Measurements from ENCODE around the gene CLSTN2.
"Not testable (repeated sequence)": the region's sequence is repeated elsewhere in the genome, so short reads cannot be mapped to it uniquely, and the experiment has no call there.

CLSTN2 gene

DNA sequence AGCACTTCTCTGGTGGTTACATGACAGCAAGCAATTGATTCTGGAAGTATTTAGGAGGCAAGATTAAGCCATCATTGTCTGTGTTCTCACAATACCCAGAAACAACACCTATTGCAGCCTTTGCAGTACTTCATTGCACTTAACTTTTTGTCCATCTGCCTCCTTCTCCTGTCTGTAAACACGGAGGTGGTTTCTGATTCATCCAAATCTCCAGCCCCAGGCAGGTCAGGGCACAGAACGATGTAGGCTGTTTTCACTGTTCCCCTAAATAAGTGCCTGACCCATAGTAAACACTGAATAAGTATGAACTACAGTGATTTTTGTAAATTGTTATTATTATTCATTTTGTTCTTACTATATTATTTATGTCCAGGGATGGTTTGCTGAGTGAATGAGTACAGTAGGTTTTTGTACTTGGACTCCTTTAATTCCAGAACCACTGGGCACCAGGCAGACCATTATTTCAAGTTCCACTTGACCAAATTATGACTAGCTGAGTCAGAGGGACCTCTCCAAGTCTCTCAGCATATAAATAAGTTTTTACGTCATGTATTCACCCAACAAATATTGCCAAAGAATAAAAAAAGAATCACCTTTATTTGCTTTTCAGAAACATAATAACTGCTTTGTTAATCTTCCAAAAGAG lies 459.6 kb downstream of the CLSTN2 start:
- no peak for DNase-seq

DNA sequence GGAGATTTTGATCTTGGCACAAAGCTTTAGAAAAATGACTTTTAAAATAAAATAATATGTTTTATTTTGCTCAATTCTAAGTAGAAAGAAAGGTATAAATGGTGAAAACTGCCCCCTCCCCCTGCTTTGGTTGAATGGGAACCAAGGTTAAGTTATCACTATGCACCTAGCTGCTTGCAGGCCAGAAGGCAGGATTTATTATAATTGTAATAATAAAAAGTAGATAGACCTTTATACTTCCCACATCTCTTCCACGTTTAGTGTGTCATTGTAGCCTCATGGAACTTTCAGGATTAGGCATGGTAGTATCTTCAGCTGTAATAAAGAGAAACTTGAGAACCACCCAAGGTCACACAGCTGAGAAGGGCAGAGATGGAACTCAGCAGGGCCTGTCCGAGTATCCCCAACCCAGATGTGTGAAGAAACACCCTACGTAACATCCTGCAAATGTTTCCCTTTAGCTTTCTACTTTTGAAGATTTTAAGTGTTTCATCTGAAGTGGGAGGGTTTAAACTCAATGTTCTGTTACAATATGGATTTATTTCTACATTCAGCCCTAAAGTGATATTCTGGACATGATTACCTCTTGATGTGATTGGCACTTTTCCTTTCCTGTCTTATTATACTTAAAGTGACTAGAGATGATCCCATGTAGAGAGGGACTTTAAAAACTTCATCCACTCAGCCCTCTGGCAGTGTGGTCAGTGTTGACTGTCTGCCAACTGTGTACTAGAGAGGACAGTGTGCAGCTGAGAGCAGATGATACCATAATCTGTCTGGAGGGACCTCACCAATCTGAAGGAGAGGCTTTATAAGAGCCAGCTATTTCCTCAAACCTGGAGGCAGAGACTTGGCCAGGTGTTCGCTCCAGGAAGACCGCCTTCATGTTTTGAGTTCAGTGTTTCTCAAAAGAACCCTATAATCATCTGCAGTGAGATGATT lies 460.4 kb downstream of the CLSTN2 start:
- no peak for DNase-seq

DNA sequence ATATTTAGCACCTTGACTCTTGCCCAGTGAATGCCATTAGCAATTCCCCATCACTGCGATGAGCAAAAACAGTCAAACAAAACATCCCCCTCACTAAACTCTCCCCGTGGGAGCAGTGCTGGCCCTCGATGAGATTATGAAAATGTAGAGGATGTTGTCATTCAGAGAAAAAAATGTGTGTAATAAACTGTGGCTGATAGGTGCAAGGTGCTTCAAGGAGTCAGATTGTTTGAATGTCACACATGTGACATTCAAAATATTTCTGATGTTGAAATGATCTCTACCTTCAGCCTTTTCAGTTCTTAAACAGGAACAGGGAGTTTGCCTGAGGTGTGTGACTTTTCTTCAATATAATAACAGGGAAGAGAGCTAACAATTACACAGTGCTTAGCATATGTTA lies 461.1 kb downstream of the CLSTN2 start:
- no peak for DNase-seq

DNA sequence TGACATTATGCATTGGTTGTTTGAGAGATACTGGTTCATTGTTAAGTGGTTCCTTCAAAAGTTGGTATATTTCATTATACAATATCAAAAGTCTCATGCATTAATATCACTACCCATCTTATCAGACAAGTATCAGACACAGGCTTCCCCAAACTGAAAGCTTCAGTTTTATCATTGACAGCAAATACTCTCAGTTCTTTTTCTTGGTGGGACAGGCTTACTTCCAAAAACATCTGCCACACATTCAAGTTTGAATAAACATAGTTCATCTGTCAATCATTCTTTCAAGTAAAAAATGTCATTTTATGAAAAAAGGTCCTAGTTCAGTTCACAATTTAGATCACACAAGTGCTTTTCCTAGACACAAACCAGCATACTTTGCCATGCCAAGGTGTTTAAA lies 462.9 kb downstream of the CLSTN2 start:
- no peak for DNase-seq

DNA sequence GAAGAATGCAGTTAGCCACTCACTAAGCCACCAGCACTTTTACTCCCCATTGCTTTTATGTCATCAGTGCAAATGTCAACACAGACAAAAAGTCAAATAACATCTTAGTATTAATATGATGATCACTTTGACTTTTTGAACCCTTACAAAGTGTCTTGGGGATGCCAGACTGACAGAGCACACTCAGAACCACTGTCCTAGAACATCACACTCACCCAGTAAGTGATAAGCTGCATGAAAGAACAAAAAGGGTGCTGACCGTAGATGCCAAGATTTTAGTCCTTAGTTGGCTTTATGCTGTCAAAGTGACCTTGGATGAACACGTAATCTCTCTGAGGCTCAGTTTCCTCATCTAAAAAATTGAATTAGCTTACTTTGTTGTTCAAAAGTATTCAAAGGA lies 463.4 kb downstream of the CLSTN2 start:
- DNase-seq, result no peak

DNA sequence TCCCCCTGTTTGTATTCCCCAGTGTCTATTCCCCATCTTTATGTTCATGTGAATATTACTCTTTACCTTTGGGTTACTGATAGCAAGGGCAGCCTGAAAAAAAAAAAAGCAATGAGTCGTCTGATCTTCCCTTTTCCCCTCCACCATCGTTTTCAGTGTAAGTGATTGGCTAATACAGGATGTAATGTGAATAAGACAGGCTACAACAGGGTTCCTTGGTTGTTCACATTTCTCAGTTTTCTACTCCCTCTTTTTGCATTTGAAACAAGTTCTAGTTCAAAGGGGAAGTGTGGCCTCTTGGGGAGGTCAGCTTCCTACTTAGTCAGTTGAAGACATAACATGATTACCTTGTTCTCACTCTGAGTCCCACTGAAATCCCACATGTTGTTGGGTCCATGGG lies 464.9 kb downstream of the CLSTN2 start:
- DNase-seq, result no peak

DNA sequence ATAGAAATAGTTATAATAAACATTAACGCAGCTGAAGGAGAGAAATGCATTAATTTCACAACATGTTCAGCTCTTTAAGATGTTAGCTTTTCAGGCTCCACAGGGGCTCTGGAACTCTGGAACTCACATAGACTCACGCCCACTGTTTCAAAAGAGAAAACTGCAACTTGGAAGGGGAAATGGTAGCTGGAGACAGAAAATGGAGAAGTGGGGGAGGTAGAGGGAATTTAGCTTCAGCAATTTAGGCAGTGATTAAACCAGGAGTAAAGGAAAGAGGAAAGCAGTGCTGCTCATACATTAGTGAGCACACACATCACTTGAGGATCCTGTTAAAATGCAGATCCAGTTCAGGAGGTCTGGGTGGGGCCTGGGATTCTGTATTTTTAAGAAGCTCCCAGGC lies 468.1 kb downstream of the CLSTN2 start:
- no peak for DNase-seq

DNA sequence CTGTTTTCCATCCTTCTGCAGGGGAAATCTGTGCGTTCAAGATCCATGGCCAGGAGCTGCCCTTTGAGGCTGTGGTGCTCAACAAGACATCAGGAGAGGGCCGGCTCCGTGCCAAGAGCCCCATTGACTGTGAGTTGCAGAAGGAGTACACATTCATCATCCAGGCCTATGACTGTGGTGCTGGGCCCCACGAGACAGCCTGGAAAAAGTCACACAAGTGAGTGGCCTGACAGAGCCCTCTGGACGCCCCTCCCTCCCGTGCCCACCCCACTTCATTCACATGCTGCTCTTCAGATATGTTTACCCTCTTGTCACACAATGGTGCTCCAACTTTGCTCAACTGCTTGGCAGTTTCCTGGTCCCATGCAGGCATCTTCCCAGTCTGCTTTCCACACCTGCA lies 468.6 kb downstream of the CLSTN2 start:
- DNase-seq, result peak; percentile 71

DNA sequence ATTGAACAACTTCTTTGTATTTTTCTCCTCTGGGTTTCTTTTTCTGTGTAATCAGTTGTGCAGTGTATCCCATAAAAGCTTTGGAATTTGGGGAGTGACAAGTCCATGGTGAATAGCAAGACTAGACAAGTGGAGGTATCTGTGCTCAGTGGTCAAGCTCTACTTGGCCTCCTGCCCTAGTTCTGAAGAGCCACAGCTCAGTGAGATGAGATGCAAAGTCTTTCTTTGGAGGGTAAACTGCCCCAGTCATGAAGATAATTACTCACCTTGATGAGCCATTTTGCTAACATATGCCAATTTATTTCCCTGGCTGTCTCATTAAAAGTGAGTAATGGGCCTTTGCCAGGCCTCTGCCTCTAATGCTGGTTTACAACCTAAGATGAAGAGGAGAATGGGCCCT lies 471.7 kb downstream of the CLSTN2 start:
- no peak for DNase-seq

DNA sequence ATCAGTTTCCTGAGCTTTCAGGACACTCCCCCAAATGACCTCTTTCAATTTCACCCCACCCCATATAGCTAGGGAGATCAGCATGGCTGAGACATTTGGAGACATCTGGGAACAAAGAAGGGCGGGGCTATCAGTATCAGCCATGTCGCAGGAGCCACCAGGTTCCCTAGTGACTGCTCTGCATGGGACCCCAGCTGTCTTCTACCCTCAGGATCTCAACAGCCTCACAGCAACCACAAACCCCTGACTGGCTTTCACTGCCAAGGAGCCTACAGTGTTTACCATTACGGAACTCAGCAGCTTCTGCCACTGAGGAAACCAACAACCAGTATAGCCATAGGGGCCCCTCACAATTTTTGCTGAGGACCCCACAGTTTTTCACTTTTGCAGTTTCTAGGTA lies 473.3 kb downstream of the CLSTN2 start:
- DNase-seq, result no peak

DNA sequence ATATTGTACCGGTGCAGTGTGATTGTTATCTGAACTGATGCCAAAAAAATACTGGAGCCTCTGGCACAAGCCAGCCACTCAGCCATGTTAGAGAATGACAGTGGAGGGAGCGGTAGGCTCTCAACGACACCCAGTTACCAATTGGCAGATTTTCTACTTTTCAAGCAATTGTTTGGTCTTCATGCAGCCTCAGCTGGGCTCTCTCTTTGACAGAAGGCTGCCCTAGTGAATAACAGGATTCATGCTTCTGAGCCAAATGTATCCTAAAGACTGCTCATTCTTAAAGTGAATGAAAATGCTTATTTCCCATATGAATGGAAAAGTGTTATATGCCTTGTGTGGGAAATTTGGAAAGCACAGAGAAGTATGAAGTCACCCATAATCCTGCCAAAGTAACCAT lies 481.7 kb downstream of the CLSTN2 start:
- DNase-seq, result peak; percentile 12

DNA sequence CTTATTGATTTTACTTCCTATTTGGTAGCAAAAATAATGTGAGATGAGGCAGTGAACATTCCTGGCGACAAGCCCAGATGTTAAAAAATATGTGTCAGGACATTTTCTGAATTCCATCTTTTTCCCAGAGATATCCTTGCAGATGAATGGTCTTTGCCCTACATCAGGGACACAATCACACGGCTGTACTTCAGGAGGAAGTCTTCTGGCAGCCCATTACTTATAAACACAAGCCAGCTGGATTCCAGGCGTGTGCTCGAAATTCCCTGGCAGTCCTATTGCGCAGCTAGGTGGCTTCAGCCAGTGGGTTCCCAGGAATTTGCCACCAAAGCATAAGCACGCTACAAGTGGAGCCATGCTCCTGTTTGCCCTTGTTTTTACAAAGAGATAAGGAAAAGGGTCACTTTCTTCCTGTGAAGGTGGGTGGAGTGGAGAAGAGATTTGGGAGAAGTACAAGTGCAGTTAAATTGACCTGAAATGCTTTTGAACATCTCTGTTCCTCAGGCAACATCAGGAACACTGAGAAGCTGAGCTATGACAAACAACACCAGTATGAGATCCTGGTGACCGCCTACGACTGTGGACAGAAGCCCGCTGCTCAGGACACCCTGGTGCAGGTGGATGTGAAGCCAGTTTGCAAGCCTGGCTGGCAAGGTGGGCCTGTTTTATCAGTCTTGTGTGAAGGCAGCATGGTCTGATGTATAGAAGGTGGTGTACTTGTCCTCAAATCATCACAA lies 485.8 kb downstream of the CLSTN2 start:
- DNase-seq, result no peak

DNA sequence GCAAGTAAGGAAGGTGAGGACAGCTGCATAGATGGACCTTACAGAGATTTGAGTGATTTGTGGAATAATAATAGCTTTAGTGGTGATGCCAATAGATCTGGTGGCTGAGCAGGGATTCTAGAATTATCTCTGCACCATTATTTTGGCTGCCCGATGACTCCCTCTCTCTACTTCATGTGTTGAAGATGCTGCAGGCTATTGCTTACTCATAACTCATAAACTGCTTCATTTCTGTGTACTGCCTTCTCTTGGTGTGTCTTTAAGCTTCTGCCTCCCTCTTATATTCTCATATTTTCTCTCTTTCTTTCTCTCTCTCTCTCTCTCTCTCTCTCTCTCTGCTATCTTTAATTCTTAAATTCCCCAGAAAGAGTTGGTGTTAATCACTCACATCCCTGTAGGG lies 486.9 kb downstream of the CLSTN2 start:
- no peak for DNase-seq

DNA sequence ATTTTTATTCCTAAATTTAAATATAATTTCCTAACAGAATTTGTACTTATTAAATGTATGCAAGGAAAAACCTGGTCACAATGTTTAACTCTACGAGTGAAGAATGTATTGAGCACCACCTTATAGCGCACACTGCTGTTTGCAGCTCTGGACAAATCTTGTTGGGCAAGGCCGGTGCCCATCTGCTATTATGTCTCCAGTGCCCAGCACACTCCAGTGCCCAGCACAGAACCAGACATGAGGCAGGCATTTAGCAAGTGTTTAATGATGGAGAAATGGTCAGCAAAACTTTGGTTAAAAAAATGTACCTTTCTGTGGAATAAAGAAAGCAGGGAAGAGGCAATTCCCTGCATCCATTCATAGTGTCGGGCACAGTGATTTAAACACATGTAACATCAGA lies 488.2 kb downstream of the CLSTN2 start:
- DNase-seq, result no peak

DNA sequence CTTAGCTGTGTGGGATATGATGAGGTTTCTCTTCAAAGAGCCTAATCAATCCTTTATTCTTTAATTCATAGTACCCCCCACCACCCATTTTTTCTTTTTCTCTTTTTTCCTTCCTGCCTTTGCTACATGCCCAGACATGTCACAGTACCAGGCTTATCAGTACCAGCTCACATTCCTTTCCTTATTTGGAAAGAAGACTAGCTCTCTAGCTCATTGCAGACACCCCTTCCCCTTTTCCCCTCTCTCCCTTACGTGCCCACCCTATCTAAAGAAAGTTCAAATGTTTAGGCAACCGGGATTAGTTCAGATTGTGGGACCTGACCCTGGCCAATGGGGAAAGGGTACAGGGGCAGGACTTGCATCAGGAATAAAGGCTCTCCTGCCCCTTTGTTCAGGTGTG lies 488.6 kb downstream of the CLSTN2 start:
- DNase-seq, result not testable (repeated sequence)

DNA sequence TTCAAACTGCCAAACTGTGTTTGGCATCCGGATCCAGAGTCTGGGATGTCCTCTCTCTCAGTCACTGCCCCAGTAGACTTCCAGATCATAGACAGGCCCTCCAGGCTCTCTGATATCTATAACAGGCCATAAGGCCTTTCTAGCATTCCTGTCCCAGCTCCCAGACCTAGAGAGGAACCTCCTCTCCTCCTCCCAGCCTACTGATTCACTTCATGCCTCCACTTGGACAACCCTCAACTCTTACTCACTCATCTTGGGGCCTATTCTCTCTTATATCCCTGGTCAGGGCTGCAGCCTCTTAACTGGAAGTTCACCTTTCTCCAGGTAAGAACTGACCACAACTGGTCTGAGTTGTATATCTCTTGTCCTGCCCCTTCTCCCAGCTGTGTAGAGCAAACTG lies 489.2 kb downstream of the CLSTN2 start:
- DNase-seq, result no peak

DNA sequence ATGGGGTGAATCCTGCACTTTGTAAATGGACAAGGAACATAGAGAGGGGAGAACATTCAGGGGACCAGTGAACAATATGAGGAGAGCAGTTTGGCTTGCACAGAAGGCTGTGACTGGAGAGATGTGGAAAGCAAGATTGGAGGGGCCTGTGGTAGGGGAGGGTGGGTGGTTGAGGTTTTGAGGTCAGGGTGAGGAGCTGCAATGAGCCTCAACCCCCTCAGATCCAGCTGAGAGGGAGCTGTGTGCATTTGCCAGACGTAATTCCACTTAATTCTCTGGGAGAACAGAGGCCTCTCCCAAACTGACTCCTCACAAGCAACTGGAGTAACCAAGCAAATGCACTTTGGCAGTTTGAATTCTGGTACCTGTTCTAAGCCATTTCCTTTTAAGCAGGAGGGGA lies 489.7 kb downstream of the CLSTN2 start:
- DNase-seq, result no peak

DNA sequence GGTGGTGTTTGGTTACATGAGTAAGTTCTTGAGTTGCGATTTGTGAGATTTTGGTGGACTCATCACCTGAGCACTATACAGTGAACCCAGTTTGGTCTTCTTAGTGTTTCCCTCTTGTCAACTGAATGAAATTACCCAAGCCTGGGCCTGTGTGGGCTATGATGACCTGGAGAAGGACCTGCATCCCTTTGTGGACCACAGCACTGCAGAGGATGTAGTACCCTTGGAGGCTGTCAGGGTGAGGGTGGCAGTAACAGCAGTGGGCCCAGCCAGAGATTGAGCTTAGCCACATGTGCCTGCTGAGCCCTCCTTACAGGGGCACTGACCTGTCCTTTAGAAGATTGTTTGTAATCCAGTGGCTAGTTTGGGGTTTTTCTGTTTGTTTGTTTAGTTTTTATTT lies 492.8 kb downstream of the CLSTN2 start:
- no peak for DNase-seq

DNA sequence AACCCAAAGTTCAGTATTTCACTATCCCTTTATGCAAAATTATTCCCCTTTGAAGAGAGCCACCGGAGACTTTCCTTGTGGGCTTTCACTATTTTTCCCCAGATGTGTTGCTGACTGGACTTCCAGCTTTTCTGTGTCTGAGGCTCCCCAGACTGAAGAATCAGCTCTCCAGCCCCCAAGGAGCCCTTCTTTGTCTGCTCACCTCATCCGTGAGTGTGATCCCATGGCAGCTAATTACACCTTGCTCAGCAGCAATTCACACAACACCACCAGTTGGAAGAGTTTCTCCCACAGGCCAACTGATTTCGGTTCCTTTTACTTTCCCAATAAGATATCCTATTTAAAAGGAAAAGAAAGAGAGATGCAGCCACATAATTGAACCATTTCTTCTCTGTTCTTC lies 493.4 kb downstream of the CLSTN2 start:
- no peak for DNase-seq

DNA sequence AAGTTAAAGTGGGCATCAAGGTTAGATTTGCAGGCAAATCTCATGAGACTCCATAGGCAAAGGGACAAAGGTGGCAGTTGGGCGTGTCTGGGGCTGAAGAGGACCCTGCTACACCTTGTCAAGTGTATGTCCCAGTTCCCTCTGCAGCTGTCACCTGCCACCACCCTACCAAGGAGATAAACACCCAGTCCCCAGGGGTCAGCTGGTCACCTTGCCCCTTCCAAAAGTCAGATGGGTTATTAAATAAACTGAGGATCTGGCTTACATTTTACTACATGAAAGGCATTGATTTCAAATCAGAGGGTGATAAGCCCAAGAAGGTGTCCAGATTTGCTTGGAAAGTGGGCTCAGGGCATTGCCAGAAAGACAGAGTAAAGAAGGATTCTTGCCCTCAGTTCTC lies 494.8 kb downstream of the CLSTN2 start:
- DNase-seq, result no peak

DNA sequence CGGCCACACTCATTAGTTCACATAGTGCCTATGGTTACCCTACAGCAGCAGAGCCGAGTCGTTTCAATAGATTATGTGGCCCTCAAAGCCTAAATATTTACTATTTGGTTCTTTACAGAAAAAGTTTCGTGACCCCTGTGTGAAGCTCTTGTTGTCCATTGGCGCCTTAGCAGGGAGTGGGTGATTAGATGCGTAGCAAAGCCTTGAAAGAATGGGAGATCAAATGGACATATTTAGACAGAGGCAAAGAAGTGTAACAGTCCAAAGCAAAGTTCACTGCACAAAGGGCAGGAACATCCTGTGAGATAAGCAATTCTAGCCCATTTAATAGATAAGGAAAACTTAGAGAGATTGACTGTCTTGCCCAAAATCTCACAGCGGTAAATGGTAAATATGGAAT lies 495.5 kb downstream of the CLSTN2 start:
- DNase-seq, result no peak

DNA sequence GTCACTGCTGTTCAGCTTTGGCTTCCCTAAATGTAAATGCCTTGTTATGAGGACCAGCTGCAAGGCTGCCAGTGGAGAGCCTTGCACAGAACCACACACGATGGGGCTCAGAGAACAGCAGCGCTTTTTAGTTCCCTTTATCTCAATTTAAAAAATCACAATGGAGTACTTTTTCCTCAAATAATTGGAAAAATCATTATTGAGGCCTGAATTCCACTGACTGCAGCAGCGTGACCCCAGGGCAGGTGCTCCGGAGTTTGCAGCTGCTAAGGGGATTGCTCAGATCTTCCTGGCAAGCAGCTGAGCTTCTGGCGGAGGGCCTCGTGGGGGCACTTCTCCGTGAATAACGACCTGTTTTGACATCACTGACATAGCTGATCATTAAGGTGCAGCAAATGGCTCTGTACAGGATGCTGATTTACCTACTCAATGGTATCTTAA lies 497.3 kb downstream of the CLSTN2 start:
- DNase-seq, result peak; percentile 18

DNA sequence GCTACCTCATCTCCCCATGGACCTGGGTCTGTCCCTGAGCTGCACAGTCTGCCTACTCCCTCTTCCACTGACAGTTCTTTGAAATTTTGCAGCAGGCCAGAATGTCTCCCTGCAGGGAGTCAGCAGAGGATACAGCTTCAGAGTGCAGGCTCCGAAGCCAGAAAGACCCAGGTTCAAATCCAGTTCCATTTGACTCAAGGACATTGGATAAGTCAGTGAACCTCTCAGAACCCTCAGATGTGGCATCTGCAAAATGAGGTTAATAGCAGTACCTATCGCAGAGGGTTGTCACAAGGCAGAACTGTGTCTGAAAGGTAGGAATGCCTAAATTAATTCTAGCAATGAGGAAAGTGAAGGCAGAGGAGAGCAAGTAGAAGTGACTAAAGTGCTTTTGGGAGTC lies 498.4 kb downstream of the CLSTN2 start:
- DNase-seq, result no peak
